SIG-M5 treated with dmso at 0.1 percent for 504 hours (cell line): ENCODE measurements around the gene GALR2.
A peak's percentile ranks its signal among the peaks of the same experiment; 100 is the strongest.
"Not testable (repeated sequence)": the region's sequence is repeated elsewhere in the genome, so short reads cannot be mapped to it uniquely, and the experiment has no call there.

Experiments
- DNase-seq: peaks from one replicate; lab custom pipeline; 2025; ENCODE audit not compliant: unreplicated experiment; lab: John Stamatoyannopoulos, UW

The GALR2 gene

GRCh38 chr17:76049836-76050537 lies 24.6 kb upstream of the GALR2 start:
- no peak for DNase-seq

- DNase-seq, result no peak
Observed at GRCh38 chr17:76050538-76051467, 23.8 kb upstream of the GALR2 start.

GRCh38 chr17:76051561-76051960 lies 23.0 kb upstream of the GALR2 start:
- DNase-seq, result no peak

- DNase-seq, result no peak
Observed at GRCh38 chr17:76053246-76054111, 21.1 kb upstream of the GALR2 start.

- DNase-seq, result no peak
Observed at GRCh38 chr17:76054112-76054476, 20.5 kb upstream of the GALR2 start.

- no peak for DNase-seq
Observed at GRCh38 chr17:76056882-76057281, 17.7 kb upstream of the GALR2 start.

- DNase-seq, result not testable (repeated sequence)
Observed at GRCh38 chr17:76058264-76058663, 16.3 kb upstream of the GALR2 start.

- DNase-seq, result no peak
Observed at GRCh38 chr17:76063875-76064546, 10.6 kb upstream of the GALR2 start.

- DNase-seq, result no peak
Observed at GRCh38 chr17:76065775-76066174, 8.8 kb upstream of the GALR2 start.

GRCh38 chr17:76071531-76072147 lies 2.9 kb upstream of the GALR2 start:
- DNase-seq, result no peak

GRCh38 chr17:76072148-76072858 lies 2.3 kb upstream of the GALR2 start, which contains the start of gene SRP68:
TSS of gene SRP68 (minus strand) at chr17:76072517. CDS start at chr17:76072491, 26 bp downstream.
- peak; percentile 86 for DNase-seq

GRCh38 chr17:76075364-76076145 lies 974 bp downstream of the GALR2 start:
- DNase-seq, result no peak

- no peak for DNase-seq
Observed at GRCh38 chr17:76076146-76076764, 1.7 kb downstream of the GALR2 start.

GRCh38 chr17:76076765-76077583 lies 2.4 kb downstream of the GALR2 start:
- no peak for DNase-seq

- DNase-seq, result no peak
Observed at GRCh38 chr17:76077584-76078110, 3.1 kb downstream of the GALR2 start.

- not testable (repeated sequence) for DNase-seq
Observed at GRCh38 chr17:76078370-76078769, 3.8 kb downstream of the GALR2 start.

- no peak for DNase-seq
Observed at GRCh38 chr17:76078860-76079534, 4.4 kb downstream of the GALR2 start, which contains the start of gene ZACN. TSS of gene ZACN (plus strand) at chr17:76079182. CDS start at chr17:76079265, 83 bp downstream.
